Right lobe of liver (tissue), 6 donors: ENCODE measurements around the gene EDC3. TPM values are rescaled to one million over a fixed set of nuclear protein-coding genes. Genes with fewer than 3 reads are reported as not detected.

Experiments used
- ATAC-seq, 4 donors: fragments of 200-7000 bp; cut with Tn5 transposase; one replicate each; pipeline ENCODE4 v1.9.1; 2020; ENCODE audit warnings: mild to moderate bottlenecking in 4 of 4, moderate library complexity in 4 of 4
- DNase-seq, 3 donors: peaks; one replicate each; pipeline ENCODE4 v3.0.0-alpha.2; 2020
- H3K27ac ChIP-seq, 3 donors: fragments of 200-600 bp; one replicate each; pipeline ENCODE4 v1.8.0; 2022
- H3K27me3 ChIP-seq, 2 donors: fragments of 200-600 bp; one replicate each; pipeline ENCODE4 v1.8.0; 2022
- H3K36me3 ChIP-seq, 4 donors: fragments of 200-600 bp; sonication (generic) in 1 of 4; one replicate each; pipeline versions ENCODE4 v1.5.1 to v1.8.0; 2017 to 2022; ENCODE audit warnings: control low read depth in 1 of 4
- H3K4me1 ChIP-seq, 4 donors: fragments of 200-600 bp; sonication (generic) in 1 of 4; one replicate each; pipeline versions ENCODE4 v1.5.1 to v1.8.0; 2017 to 2022; ENCODE audit warnings: control low read depth in 1 of 4
- H3K4me3 ChIP-seq, 3 donors: fragments of 200-600 bp; one replicate each; pipeline ENCODE4 v1.8.0; 2022
- H3K9me3 ChIP-seq, 4 donors: fragments of 200-600 bp; sonication (generic) in 1 of 4; one replicate each; pipeline versions ENCODE4 v1.5.1 to v1.8.0; 2017 to 2022; ENCODE audit warnings: control low read depth in 1 of 4
- POLR2A ChIP-seq: fragments of 450-650 bp; IDR thresholded peaks from one replicate; pipeline ENCODE4 v1.6.1; 2017; ENCODE audit warnings: antibody characterized with exemption, mild to moderate bottlenecking
- WGBS: methylation state at CpG from one replicate; pipeline ENCODE4 v1.1.6; 2018; ENCODE audit warnings: low coverage, low lambda C conversion rate; ENCODE audit not compliant: insufficient coverage; ENCODE audit errors: missing lambda C conversion rate; 5-methylcytosine and 5-hydroxymethylcytosine counted together
- intact Hi-C, 2 donors: fragments of 100-400 bp; cut with DNase I; formaldehyde crosslinking; loops; one replicate each; pipeline versions ENCODE4 v1.11.2 to v1.14.1; 2022
- total RNA-seq, 6 experiments: library from RNA; depleted of rRNA in 2 of 6; stranded (reverse); fragments of >200 nt in 2 of 6; fragmentation: NEBNext Ultra II Directional in 3 of 6; extraction: Animal tissue kit (Norgen Biotek cat#: 25700) in 3 of 6; gene quantifications; one replicate each; pipeline versions ENCODE4 v1.1.0 to v1.2.4, GENCODE V29; 2016 to 2023
- TF ChIP-seq, protein P1 (sequence below), 4 donors: fragments of 200-600 bp in 3 of 4; fragments of 450-650 bp in 1 of 4; IDR thresholded peaks; one replicate each; pipeline versions ENCODE4 v1.5.1 to v1.8.0; 2016 to 2022; ENCODE audit warnings: antibody characterized with exemption in 4 of 4, mild to moderate bottlenecking in 2 of 4
- donor health status: DM: no; HTN: yes; CAD: no.
- donor health status: DM: no; HTN: no; CAD: no.
- donor health status: DM: no; HTN: no; CAD: no.
- donor health status: DM: no; HTN: yes; CAD: no.
- donor health status: DM: no; HTN: yes; CAD: no.

The EDC3 gene
- total RNA-seq, 6 experiments from 2014 or later, result 10.9 to 16.2 (median 11.8) TPM

DNA sequence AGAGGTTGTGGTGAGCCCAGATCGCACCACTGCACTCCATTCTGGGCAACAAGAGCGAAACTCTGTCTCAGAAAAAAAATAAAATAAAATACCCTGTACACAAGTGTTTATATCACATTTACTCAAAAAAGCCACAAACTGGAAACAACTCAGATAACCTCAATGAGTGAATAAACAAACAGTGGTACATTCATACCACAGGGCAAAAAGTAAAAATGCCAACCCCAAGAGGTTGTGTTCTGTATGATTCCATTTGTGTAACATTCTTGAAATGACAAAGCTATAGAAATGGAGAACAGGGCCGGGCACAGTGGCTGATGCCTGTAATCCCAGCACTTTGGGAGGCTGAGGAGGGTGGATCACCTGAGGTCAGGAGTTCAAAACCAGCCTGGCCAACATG is 12.9 kb downstream of the EDC3 start:
- 95% methylated on average over 3 of the region's 3 CpGs for WGBS
- Histone ChIP-seq H3K27me3 (no peaks in the 10 kb centered on the region), H3K36me3 (peaks cover 0 to 8% (median 0%) of the 10 kb centered on the region in 4 donors), H3K4me3 (no peak overlapping the region), H3K9me3 (no peaks in the 10 kb centered on the region), H3K4me1 (no peaks in the 10 kb centered on the region), H3K27ac (no peak overlapping the region)
- ATAC-seq, result no peak
- no peak for TF ChIP-seq POLR2A
- TF ChIP-seq, protein P1, sequence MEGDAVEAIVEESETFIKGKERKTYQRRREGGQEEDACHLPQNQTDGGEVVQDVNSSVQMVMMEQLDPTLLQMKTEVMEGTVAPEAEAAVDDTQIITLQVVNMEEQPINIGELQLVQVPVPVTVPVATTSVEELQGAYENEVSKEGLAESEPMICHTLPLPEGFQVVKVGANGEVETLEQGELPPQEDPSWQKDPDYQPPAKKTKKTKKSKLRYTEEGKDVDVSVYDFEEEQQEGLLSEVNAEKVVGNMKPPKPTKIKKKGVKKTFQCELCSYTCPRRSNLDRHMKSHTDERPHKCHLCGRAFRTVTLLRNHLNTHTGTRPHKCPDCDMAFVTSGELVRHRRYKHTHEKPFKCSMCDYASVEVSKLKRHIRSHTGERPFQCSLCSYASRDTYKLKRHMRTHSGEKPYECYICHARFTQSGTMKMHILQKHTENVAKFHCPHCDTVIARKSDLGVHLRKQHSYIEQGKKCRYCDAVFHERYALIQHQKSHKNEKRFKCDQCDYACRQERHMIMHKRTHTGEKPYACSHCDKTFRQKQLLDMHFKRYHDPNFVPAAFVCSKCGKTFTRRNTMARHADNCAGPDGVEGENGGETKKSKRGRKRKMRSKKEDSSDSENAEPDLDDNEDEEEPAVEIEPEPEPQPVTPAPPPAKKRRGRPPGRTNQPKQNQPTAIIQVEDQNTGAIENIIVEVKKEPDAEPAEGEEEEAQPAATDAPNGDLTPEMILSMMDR (IDR thresholded peaks at IDR 0.05), result no peak
- DNase-seq, result no peak
- intact Hi-C loops, result no loop called here

DNA sequence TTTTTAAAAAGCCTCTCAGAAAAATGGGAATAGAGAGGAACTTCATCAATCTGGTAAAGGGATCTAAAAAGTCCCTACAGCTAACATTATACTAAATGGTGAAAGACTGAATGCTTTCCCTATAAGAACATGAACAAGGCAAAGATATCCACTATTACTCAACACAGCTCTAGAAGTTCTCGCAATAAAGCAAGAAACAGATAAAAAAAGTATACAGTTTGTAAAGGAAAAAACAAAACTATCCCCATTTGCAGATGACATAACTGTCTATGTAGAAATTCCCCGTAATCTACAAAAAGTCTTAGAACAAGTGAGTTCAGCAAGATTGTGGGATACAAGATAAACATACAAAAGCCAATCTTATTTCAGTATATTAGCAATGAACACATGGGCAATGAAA is 15.4 kb downstream of the EDC3 start:
- H3K36me3 ChIP-seq, result peaks cover 0 to 3% (median under 1%) of the 10 kb centered on the region in 4 donors
- no peaks in the 10 kb centered on the region for H3K27me3 ChIP-seq
- H3K4me1 ChIP-seq, result no peaks in the 10 kb centered on the region
- intact Hi-C loops, result no loop called here
- ATAC-seq (no peak), DNase-seq (no peak)
- no peak overlapping the region for H3K4me3 ChIP-seq
- no peaks in the 10 kb centered on the region for H3K9me3 ChIP-seq
- TF ChIP-seq, protein P1 (IDR thresholded peaks at IDR 0.05), result no peak
- TF ChIP-seq POLR2A, result no peak
- H3K27ac ChIP-seq, result no peak overlapping the region
- WGBS, result 78% methylated on average over 2 of the region's 2 CpGs

DNA sequence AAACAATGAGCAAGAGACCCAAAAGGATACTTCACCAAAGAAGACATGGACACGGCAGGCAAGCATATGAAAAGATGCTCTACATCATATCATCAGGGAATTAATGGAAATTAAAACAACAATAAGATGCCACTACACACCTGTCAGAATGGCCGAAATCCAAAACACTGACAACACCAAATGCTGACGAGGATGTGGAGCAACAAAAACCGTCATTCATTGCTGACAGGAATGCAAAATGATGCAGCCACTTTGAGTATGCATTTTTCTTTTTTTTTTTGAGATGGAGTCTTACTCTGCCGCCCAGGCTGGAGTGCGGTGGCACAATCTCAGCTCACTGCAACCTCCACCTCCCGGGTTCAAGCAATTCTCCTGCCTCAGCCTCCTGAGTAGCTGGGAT is 19.0 kb downstream of the EDC3 start:
- TF ChIP-seq, protein P1 (IDR thresholded peaks at IDR 0.05), result no peak
- TF ChIP-seq POLR2A, result no peak
- DNase-seq (no peak), ATAC-seq (no peak)
- Histone ChIP-seq H3K4me1 (no peaks in the 10 kb centered on the region), H3K36me3 (peaks cover 0 to 21% (median 4%) of the 10 kb centered on the region in 4 donors), H3K27ac (no peak overlapping the region), H3K27me3 (no peaks in the 10 kb centered on the region), H3K4me3 (no peak overlapping the region), H3K9me3 (no peaks in the 10 kb centered on the region)
- intact Hi-C loops, result no loop called here
- 96% methylated on average over 7 of the region's 7 CpGs for WGBS

DNA sequence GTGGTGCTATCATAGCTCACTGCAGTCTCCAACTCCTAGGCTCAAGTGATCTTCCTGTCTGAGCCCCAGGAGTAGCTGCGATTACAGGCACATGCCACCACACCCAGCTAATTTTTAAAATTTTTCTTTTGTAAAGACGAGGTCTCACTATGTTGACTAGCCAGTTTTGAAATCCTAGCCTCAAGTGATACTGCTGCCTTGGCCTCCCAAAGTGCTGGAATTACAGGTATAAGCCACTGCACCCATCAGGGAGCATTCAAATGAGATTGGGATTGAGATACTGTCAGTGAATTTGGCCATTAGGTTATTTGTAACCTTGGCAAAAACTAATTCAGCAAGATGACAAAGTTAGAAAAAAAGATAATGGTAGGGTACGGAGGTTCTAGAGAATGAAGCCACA is 21.7 kb downstream of the EDC3 start:
- ATAC-seq, result no peak
- DNase-seq, result no peak
- TF ChIP-seq, protein P1 (IDR thresholded peaks at IDR 0.05), result no peak
- TF ChIP-seq POLR2A, result no peak

DNA sequence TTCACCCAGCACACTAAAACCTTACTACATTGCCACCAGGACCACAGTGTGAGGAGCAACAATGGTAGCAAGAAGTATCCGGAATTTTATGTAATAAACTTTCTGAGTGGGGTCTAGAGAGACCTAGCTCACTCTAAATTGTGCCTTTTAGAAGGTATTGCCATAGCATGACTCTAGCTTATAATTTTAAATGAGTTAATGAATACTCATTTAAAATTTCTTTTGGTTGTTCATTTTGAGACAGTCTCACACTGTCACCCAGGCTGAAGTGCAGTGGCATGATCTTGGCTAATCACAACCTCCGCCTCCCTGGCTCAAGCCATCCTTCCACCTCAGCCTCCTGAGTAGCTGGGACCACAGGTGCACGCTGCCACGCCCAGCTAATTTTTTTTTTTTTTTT is 26.2 kb downstream of the EDC3 start:
- no peak overlapping the region for H3K27ac ChIP-seq
- WGBS, result 88% methylated on average over 4 of the region's 4 CpGs

More for the DNA sequence above, 21.7 kb downstream of the EDC3 start:
- WGBS, result 91% methylated on average over 3 of the region's 3 CpGs
- intact Hi-C loops, result no loop called here
- H3K9me3 ChIP-seq, result no peaks in the 10 kb centered on the region
- no peaks in the 10 kb centered on the region for H3K4me1 ChIP-seq
- no peak overlapping the region for H3K27ac ChIP-seq
- peaks cover 0 to 31% (median 10%) of the 10 kb centered on the region in 4 donors for H3K36me3 ChIP-seq
- no peak overlapping the region for H3K4me3 ChIP-seq
- no peaks in the 10 kb centered on the region for H3K27me3 ChIP-seq

More for the DNA sequence above, 26.2 kb downstream of the EDC3 start:
- no peaks in the 10 kb centered on the region for H3K27me3 ChIP-seq
- peaks cover 0 to 33% (median 9%) of the 10 kb centered on the region in 4 donors for H3K36me3 ChIP-seq
- H3K9me3 ChIP-seq, result no peaks in the 10 kb centered on the region
- no peak overlapping the region for H3K4me3 ChIP-seq
- DNase-seq (no peak), ATAC-seq (no peak)
- intact Hi-C loops, result no loop called here
- H3K4me1 ChIP-seq, result peaks cover 0 to 12% (median 6%) of the 10 kb centered on the region in 4 donors
- TF ChIP-seq, protein P1 (IDR thresholded peaks at IDR 0.05), result no peak
- no peak for TF ChIP-seq POLR2A
